AG04449 (cell line): Measurements from ENCODE around the gene TNNI2.

ENCODE experiments used
- CTCF ChIA-PET: fragments of 350-600 bp; formaldehyde crosslinking; extraction: SDS; loops from one replicate; lab custom pipeline; 2021; ENCODE audit warnings: antibody characterized with exemption; lab: Yijun Ruan, JAX
- POLR2A ChIA-PET: fragments of 400-600, 350-600 bp; formaldehyde crosslinking; extraction: SDS; loops from one replicate; lab custom pipeline; 2020; ENCODE audit warnings: antibody characterized with exemption, inconsistent platforms; lab: Yijun Ruan, JAX
- DNase-seq: peaks from one replicate; pipeline ENCODE4 v3.0.0-alpha.2; 2010; ENCODE audit warnings: low read depth, low spot score
- H3K4me3 ChIP-seq: 2 replicates; pipeline ENCODE4 v1.5.1; 2011; ENCODE audit warnings: low read depth, mild to moderate bottlenecking, control low read depth, low read length
- CTCF ChIP-seq: IDR thresholded peaks from one replicate; pipeline ENCODE4 v1.5.1; 2011; ENCODE audit warnings: mild to moderate bottlenecking, moderate library complexity, low read length, control low read depth, inconsistent platforms; ENCODE audit not compliant: insufficient read depth; ENCODE audit errors: missing control alignments

TNNI2 gene

GRCh38 chr11:1817511-1817910 lies 21.3 kb upstream of the TNNI2 start:
- H3K4me3 ChIP-seq = no peak overlapping the region
- ChIA-PET POLR2A (no interaction called here), CTCF (interaction anchor here (1.0 to 4.0 kb wide), 4 partner anchors 9 to 165 kb away, joined by 3 to 19 read pairs (median 11); no protein-coding TSS in a partner anchor)
- TF ChIP-seq CTCF = no peak
- no peak for DNase-seq

GRCh38 chr11:1819074-1819473 lies 19.7 kb upstream of the TNNI2 start:
- no peak for TF ChIP-seq CTCF
- ChIA-PET CTCF (interaction anchor here (0.6 to 4.8 kb wide), 5 partner anchors 12 to 166 kb away, joined by 3 to 47 read pairs (median 3); no protein-coding TSS in a partner anchor), POLR2A (no interaction called here)
- no peak overlapping the region for H3K4me3 ChIP-seq
- DNase-seq = no peak

- no peak for TF ChIP-seq CTCF
- ChIA-PET CTCF (interaction anchor here (0.7 to 4.8 kb wide), 5 partner anchors 8 to 330 kb away, joined by 3 to 47 read pairs (median 7); no protein-coding TSS in a partner anchor), POLR2A (no interaction called here)
- H3K4me3 ChIP-seq = no peak overlapping the region
- DNase-seq = peak; percentile 12
Observed at GRCh38 chr11:1820463-1821325, 18.1 kb upstream of the TNNI2 start.

GRCh38 chr11:1821562-1821961 lies 17.2 kb upstream of the TNNI2 start:
- no peak for TF ChIP-seq CTCF
- POLR2A ChIA-PET = no interaction called here
- CTCF ChIA-PET = interaction anchor here (0.9 to 4.8 kb wide), 5 partner anchors 10 to 169 kb away, joined by 4 to 47 read pairs (median 12); partner anchors contain the start of gene SYT8
- DNase-seq = no peak
- no peak overlapping the region for H3K4me3 ChIP-seq

- CTCF ChIA-PET = interaction anchor here (0.7 to 4.8 kb wide), 6 partner anchors 9 to 331 kb away, joined by 3 to 47 read pairs (median 4); partner anchors contain the start of gene SYT8
- no peak for DNase-seq
- POLR2A ChIA-PET = interaction anchor here (0.7 kb wide), 1 partner anchor 86 kb away, joined by 3 read pairs; no protein-coding TSS in a partner anchor
- TF ChIP-seq CTCF = no peak
- no peak overlapping the region for H3K4me3 ChIP-seq
Observed at GRCh38 chr11:1822648-1823375, 16.0 kb upstream of the TNNI2 start.
